Measurements from ENCODE around the gene LRRN2.
"Not testable (repeated sequence)": the region's sequence is repeated elsewhere in the genome, so short reads cannot be mapped to it uniquely, and the experiment has no call there.

The LRRN2 gene

DNA sequence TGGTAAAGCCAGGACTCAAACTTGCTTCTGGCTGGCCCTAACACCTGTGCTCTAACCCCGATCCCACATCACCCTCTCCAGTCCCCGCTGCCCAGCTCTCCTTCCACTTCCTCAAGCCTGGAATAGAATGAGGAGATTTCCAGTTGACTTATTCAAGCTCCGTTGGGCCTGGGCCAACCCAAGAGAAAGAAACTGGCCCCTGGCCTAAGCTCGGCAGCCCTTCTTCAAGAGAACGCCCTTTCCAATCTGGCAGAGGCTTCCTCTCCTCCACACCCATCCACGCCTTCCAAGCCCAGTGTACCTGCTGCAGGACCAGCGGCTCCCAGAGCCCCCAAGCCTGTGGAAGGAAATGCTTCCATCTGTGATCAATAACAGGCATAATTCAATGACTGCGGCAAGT is 51.9 kb downstream of the LRRN2 start:
- no peak for DNase-seq (ENCODE audit: low read depth in 1 of 2, low spot score in 1 of 2)

DNA sequence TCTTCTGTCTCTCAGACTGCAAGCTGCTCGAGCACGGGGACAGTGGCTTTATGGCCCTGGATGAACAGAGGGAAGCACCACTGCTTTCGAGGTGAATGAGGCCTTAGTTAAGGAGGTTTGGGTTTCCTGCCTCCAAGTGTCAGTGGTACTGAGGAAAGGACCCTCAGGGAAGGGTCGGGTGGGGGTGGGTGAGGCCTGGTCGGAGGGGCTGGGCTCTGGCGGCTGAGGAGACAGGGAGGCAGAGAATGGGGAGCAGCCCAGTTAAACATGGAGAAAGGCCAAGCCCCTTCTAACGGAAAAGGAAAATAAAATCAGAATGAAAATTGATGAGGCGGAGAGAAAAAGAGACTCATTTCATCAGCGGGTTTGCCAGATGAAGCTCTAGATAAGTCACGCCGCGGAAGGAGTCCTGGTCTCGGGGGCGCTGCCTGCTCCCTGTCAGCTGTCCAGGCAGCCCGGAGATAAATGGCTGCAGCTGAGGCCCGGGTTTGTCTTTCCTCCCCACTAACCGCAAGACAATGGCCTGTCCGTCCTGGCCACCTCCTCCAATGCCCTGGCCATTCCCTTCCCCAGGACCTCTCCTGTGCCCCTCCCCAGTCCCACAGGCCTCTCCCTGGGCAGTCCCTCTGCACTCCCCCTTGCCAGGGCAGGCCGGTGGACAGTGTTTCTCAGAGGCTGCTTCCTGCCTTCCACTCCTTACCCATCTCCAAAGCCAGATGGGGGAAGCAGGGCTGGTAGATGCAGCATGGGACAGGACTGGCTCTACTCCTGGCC is 55.2 kb downstream of the LRRN2 start:
- no peak for DNase-seq (ENCODE audit: low read depth in 1 of 2, low spot score in 1 of 2)

DNA sequence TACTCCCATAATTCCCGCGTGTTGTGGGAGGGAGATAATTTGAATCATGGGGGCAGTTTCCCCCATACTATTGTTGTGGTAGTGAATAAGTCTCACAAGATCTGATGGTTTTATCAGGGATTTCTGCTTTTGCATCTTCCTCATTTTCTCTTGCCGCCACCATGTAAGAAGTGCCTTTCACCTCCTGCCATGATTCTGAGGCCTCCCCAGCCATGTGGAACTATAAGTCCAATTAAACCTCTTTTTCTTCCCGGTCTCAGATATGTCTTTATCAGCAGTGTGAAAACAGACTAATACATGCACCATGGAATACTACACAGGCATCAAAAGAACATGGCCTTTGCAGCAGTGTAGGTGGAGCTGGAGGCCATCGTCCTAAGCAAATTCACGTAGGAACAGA is 56.1 kb downstream of the LRRN2 start:
- not testable (repeated sequence) for DNase-seq (ENCODE audit: low read depth in 1 of 2, low spot score in 1 of 2)

DNA sequence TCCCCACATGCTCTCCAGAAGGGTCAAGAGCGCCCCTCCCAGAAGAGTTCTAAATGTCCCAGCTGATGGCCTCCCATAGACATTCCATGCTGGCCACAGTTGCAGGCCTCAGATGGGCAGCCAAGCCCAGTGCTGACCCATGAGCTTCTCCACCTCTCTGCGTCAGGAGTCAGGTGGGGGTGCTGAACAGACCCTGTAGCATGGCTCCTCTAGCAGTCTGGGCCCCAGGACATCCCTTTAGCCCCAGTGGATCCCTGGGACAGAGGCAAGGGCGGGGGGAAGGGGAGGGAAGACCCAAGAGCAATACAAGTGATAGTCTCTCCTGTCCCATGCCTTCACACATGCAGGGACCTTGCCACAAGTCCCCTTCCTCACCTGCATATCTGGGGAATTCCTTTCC is 56.7 kb downstream of the LRRN2 start:
- DNase-seq (ENCODE audit: low read depth in 1 of 2, low spot score in 1 of 2) = no peak

DNA sequence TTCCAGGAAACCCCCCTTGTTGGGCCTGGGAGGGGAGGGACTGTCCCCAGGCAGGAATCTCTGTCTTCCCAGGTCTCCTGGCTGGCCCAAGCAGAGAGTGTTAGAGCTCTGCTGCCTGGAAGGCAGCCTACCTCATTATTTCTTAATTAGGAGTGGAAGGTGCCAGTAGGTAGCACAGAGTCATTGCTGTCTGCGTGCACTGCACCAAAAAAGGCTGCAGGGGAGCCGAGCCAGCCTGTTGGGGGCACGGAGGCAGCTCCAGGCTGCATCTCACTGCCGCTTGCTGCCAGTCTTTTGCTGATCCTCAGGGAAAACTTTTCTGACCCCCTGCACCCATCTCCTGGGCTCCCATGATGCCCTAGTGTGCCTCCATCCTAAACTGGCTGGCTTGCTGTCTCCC is 58.1 kb downstream of the LRRN2 start:
- no peak for DNase-seq (ENCODE audit: low read depth in 1 of 2, low spot score in 1 of 2)

DNA sequence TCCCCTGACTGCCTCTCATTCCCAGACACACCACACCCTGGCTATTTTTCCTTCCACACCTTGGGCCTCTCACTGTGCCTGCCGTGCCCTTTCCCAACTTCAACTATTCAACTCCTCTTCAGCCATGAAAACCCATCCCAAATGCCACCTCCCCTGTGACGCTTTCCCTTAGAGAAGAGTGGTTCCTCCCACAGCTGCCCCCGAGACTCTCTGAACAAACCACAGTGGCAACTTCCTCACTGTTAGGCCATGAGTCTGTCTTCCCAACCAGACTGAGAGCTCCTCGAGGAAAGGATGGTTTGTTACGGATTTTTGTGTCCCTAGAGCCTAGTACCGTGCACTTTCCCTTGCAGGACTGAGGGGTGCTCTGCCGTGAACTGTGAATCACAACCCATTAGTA is 59.2 kb downstream of the LRRN2 start:
- no peak for DNase-seq (ENCODE audit: low read depth in 1 of 2, low spot score in 1 of 2)

DNA sequence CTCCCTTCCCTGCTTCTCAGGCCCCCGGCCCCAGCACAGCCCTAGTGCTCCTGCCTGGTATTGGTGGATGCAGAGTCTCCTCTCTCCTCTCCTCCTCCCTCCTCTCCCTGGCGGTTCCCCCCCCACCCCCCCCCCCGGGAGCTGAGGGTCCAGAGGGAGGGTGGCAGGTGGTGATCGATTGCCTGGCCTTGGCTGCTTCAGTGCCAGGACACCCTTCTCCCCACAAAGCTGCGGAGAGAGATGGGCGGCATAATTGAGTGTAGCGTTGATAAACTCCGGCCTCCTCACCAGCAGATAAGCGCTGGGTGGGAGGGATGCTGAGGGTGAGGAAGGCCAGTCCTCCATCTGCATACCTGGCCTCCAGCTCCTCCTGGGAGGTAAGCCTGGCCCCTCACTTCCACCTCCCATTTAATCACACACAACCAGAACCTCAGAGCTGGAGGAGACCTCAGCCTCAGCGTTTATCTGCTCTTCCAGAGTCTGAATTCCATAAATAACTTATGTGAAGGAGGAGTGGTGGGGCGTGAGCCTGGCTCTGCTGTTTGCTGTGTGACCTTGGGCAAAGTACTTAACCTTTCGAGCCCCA is 60.8 kb downstream of the LRRN2 start:
- no peak for DNase-seq (ENCODE audit: low read depth in 1 of 2, low spot score in 1 of 2)

DNA sequence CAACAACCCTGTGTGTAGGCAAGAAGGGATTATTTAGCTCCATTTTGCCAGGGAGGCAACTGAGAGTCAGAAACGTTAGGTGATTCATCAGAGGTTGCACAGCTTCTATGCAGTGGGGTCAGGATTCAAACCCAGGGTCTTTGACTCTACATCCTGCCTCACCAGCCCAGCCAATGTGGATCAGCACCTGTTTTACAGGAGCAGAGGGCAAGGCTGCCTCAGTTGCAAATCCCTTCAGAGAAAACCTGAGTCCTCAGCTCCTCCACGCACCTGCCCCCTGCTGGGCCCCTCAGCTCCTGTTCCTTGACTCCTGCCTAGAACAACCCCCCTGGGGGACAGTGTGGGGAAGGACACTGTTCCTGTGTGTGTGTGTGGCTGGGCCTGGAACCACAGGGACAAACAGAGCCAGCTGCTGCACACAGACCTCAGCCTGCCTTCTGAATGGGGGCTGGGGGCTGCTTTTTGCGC is 61.6 kb downstream of the LRRN2 start:
- no peak for DNase-seq (ENCODE audit: low read depth in 1 of 2, low spot score in 1 of 2)

DNA sequence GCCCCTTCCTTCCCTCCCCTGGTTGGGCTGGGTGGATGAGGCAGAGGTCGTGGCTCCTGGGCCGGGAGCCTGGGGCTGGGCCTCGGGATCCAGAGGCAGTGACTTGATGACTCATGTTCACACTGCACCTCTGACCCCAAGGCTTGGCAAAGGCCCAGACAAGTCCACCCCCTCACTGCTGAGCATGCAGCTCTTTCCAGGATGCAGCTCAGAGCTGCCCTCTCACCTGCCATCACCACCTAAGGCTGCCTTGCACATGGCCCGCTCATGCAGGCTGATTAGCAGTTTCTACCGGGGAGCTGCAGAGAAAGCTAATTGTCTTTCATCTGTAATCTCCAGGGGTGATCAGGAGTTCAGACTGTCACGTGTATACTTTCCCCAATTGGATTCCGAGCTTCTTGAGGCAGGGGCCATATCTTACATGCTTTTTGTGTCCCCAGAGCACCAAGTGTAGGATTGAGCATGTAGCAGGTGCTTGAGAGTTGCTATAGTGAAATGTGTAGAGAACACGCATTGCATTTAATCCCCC is 62.1 kb downstream of the LRRN2 start:
- no peak for DNase-seq (ENCODE audit: low read depth in 1 of 2, low spot score in 1 of 2)

DNA sequence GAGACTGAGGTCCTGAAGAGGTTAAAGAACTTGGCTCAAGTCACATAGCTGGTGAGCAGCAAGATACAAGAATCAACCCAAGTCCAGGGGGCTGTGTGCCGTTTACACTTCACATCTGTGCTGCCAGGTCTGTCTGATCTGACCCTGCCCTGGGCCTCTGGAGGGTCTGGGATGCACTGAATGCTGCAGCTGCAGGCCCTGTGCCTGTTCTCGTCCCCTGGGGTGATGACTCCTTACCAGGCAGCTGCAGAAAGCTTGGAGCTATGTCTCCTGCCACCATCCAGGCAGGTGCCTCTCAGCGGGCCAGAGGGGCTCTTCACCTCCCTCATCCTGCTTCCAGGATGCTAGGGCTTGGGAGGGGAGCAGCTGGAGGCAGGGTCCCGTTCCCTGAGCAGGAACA is 63.5 kb downstream of the LRRN2 start:
- no peak for DNase-seq (ENCODE audit: low read depth in 1 of 2, low spot score in 1 of 2)

DNA sequence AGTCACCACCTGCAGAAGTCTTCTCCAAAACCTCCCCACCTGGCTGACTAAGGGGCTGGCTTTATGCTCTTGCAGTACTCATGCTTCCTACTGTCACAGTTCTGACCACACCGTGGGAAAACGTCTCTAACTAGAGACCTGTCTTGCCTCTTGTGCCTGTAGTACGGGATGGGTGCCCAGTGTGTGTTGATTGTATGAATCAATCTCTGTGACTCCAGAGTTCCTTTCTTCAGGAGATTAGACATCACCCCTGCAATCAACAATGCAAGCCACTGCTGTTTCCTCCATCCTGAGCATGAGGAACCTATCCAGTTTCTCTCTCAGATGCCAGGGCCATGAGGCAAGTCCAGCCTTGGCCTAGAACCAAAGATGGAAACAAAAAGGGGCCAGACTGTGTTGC is 64.1 kb downstream of the LRRN2 start:
- DNase-seq (ENCODE audit: low read depth in 1 of 2, low spot score in 1 of 2) = no peak

DNA sequence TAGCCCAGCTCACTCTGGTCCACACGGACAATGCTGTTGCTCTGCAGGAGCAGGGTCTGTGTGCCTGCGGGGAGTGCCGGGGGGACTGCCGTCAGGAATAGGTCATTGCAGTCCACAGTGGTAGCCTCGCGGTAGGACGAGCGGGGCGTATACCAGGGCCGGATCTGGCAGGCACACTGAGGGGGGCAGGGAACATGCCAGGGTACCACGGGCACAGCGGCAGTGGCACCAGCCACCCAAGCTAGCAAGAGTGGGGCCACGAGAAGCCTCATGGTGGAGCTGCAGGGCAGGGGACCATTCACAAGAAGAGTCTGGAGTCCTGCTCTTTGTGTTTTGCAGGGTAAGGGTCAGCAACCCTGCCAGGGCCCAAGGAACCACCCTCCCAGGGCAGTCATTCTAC is 65.8 kb downstream of the LRRN2 start:
- no peak for DNase-seq (ENCODE audit: low read depth in 1 of 2, low spot score in 1 of 2)

DNA sequence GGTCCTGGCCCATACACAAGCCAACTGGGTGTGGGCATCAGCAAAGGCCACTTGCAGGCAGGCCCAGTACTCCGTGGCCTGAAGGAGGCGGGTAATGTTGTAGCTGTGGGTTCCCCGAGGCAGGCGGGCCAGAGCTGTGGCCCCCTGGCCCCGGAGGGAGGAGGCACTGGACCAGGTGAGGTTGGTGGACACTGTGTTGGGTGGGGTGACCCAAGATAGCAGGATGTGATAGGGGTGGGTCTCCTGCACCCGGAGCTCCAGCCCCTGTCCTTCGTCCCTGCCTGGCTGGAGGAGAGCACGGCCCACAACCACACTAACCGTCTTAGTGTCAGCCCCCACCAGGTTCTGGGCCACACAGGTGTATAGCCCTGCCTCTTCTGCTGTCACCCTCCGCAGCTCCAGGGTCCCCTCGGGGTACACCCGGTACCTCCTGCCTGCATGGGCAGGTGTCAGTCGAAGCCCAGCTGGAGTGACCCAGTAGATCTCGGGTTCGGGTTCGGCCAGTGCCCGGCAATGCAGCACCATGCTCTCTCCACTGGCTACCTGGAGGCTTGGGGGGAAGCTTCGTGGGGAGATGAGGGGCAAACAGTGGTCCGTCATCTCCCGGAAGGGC is 67.3 kb downstream of the LRRN2 start:
- no peak for DNase-seq (ENCODE audit: low read depth in 1 of 2, low spot score in 1 of 2)

DNA sequence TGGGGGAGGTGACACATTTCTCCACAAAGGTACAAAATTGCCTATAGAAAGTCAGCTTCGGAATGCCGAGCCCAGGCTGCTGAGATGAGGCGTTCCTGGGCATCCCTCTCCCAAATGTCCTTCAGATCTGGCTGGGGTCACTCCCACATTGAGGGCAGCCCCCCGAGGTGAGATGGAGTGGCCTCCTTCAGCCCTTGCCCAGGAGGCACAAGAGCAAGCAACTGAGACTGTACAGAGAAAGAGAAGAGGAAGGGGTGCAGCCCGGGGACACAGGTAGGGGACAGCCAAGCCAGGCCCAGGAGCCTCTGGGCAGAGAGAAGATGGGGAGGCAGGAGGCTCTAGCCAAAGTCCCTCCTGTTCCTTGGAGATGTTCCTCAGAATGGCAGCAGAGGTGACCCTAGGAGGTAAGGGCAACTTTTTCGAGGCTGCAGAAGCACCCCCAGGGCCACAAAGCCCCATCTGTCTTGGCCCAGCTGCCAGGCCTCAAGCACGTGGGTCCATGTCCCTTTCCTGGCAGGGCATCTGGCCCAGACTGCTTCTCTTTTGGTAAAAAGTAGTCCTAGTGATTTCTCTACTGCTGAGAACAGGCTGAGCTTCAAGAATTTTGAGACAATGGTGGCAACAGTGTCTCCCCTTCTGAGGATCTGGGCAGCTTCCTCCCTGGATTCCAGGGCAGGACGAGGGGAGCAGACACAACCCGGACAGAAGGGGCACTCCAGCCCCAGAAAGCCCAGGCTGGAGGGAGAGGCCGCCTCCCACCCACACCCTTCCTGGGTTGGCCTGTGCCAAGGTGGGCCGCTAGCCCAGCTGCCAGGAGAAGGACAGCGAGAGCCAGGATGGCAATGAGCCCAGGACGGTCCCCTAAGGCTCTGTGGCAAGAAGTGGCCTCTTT is 68.0 kb downstream of the LRRN2 start:
- no peak for DNase-seq (ENCODE audit: low read depth in 1 of 2, low spot score in 1 of 2)

DNA sequence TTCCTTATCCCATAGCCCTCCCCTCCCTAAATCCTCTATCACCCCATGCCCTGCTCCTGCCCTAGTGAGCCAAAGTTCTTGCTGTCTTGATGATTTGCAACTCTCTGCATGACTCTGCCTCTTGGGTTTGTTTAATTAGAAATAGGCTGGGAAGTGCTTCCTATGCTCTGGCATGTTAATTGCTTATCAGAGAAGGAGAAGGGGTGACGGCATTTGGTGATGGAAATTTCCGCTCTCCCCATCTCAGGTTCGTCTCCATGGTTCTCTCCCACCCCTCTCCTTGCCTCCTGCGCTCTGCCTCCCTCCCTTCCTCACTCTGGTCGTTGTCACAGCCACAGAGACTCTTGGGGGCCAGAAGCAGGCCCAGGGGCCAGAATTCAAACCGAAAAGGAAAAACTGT is 68.9 kb downstream of the LRRN2 start:
- DNase-seq (ENCODE audit: low read depth in 1 of 2, low spot score in 1 of 2) = no peak

DNA sequence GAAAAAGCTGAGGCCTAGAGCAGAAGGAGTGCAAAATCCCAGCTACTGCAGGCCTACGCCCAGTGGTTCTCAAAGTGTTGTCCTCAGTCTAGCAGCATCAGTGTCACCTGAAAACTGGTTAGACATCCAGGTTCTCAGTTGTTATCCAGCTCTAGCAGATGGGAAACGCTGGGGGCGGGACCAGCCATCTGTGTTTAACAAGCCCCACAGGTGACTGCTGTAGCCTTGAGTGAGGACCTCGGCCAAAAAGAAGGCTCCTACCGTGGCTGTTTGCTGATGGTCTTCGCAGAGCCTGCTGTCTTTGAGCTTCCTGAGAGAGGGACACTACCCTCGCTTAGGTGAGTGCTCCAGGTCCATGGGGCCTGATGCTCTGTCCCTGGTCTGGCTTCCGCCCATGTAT is 69.7 kb downstream of the LRRN2 start:
- no peak for DNase-seq (ENCODE audit: low read depth in 1 of 2, low spot score in 1 of 2)

DNA sequence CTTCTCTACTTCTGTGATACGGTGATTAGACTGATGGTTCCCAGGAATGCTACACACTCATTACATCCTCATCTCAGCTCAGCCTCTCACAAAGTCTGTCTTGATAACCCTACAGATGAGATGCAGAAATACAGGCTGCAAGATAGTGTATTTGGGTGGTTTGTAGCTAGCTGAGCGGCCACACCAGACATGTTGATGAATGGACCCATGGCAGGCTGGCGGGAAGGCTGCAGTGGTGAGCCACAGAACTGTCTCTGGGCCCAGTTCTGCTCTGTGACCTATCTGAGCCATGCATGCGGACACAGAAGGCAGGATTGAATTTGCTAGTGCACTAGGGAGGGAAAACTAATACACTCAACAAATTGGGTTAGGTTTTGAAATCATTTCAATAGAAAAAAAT is 71.9 kb downstream of the LRRN2 start:
- DNase-seq (ENCODE audit: low read depth in 1 of 2, low spot score in 1 of 2) = no peak

DNA sequence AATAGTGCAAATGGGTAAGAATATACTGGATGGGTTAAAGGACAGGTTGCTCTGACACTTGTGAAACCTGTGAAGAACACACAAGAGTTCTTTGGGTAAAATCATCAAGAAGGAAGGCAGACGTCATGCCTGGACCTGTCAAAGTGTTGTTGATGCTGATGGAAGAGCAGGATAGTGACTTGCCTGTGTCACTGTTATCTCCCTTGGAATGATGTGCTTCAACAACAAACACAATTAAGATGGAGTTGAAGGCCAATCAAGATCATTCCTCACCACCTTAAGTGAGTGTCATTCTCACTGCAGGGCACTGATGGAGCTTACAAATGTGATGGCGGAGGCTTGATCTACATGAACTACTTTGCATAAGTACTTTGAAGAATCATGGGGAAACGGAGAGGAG is 73.2 kb downstream of the LRRN2 start:
- no peak for DNase-seq (ENCODE audit: low read depth in 1 of 2, low spot score in 1 of 2)

DNA sequence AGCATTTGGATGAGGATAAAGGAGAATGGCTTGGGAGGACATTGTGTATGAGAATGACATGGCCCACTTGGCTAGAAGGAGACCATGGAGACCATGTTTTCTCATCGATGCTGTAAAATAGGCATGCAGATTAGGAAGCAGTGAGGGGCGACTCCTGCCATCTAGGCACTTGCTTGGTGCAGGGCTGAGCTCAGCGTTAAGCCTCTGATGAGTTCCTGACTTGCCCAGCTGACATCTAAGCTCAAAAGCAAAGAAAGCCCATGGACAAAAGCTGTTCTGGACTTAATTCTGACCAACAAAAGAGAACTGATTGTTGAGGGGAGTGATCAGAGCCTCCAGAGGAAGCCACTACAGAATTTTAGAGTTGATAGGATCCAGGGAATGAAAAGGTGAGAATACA is 74.5 kb downstream of the LRRN2 start:
- no peak for DNase-seq (ENCODE audit: low read depth in 1 of 2, low spot score in 1 of 2)

DNA sequence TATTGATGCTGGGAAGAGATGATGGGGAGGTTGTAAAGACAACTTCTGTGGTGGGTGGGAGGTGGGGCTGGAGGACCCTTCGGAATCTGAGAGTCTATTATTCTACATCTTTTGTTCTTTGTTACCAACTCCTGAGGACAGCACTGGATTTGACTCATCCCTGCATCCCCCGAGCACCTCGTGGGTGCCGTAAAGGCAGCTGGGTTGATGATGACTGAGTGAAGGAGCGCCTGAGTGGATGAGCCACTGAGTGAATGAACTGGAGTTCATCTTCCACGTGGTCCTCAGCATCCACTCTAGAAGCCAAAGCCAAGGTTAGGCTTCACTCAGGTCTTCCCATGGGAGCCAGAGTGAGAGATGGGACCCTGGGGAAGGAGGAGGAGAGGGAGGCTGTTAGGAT is 77.6 kb downstream of the LRRN2 start:
- no peak for DNase-seq (ENCODE audit: low read depth in 1 of 2, low spot score in 1 of 2)

DNA sequence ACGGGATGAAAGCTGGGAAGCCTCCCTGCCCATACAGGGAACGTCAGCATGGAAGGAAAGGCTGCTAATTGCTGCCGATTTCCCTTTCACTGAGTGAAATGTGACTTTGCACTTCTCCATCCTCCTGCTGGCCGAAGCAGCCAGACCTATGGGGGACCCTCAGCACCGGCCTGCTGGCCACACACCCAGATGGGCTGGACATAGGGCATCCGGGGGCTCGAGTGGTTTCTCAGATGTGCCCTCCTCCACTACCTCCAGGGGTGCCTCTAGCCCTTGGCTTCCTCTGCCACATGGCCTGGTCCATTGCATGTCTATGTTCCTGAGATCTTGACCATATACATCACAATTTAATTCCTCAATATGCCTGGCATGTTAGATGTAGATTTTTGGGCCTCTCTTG is 79.7 kb downstream of the LRRN2 start:
- DNase-seq (ENCODE audit: low read depth in 1 of 2, low spot score in 1 of 2) = no peak

Measured in activated CD4-positive, alpha-beta T cell treated with anti-CD3 and anti-CD28 coated beads, Interleukin-2, amount 50 U/mL, for 24 hours (primary cell).